OCI-LY1 (cell line): Measurements from ENCODE around the gene MARK2.

ENCODE experiments used
- EZH2 ChIP-seq: fragments of 200-600 bp; sonication (generic), shearing (Covaris generic); IDR thresholded peaks from 2 replicates; pipeline ENCODE4 v1.8.0; 2017; ENCODE audit warnings: borderline replicate concordance, mixed run types, mild to moderate bottlenecking, antibody characterized with exemption, low read length, moderate library complexity, mixed read lengths
- TF ChIP-seq, protein P1 (sequence below): fragments of 200-600 bp; sonication (generic), shearing (Covaris generic); IDR thresholded peaks from 2 replicates; pipeline ENCODE4 v1.5.1; 2017; ENCODE audit warnings: mild to moderate bottlenecking, antibody characterized with exemption, low read length, moderate library complexity, mixed read lengths

DNA sequence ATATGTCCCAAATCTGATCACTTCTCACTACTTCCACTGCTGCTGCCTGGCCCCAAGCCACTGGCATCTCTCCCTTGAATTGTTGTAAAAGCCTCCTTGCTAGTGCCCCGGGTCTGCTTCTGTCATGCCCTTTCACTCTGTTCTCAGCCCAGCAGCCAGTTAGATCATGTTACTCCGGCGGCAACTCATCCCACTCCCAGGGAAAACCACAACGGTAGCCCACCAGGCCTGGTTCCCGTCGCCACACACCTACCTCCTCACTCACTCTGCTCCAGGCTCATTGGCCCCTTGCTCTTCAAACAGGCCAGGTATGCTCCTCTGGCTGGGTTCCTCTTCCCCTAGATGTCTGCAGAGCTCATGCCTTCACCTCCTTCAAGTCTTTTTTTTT is 3.8 kb upstream of the MARK2 start:
- TF ChIP-seq, protein P1, sequence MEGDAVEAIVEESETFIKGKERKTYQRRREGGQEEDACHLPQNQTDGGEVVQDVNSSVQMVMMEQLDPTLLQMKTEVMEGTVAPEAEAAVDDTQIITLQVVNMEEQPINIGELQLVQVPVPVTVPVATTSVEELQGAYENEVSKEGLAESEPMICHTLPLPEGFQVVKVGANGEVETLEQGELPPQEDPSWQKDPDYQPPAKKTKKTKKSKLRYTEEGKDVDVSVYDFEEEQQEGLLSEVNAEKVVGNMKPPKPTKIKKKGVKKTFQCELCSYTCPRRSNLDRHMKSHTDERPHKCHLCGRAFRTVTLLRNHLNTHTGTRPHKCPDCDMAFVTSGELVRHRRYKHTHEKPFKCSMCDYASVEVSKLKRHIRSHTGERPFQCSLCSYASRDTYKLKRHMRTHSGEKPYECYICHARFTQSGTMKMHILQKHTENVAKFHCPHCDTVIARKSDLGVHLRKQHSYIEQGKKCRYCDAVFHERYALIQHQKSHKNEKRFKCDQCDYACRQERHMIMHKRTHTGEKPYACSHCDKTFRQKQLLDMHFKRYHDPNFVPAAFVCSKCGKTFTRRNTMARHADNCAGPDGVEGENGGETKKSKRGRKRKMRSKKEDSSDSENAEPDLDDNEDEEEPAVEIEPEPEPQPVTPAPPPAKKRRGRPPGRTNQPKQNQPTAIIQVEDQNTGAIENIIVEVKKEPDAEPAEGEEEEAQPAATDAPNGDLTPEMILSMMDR, result no peak
- no peak for TF ChIP-seq EZH2
